ENCODE data around the gene USP2. TPM values are rescaled to one million over a fixed set of nuclear protein-coding genes. Genes with fewer than 3 reads are reported as not detected.
A peak's percentile ranks its signal among the peaks of the same experiment; 100 is the strongest.

USP2 gene
- total RNA-seq, 4 donors from 2014 or later: 2.5 to 61.8 (median 32.2) TPM

DNA sequence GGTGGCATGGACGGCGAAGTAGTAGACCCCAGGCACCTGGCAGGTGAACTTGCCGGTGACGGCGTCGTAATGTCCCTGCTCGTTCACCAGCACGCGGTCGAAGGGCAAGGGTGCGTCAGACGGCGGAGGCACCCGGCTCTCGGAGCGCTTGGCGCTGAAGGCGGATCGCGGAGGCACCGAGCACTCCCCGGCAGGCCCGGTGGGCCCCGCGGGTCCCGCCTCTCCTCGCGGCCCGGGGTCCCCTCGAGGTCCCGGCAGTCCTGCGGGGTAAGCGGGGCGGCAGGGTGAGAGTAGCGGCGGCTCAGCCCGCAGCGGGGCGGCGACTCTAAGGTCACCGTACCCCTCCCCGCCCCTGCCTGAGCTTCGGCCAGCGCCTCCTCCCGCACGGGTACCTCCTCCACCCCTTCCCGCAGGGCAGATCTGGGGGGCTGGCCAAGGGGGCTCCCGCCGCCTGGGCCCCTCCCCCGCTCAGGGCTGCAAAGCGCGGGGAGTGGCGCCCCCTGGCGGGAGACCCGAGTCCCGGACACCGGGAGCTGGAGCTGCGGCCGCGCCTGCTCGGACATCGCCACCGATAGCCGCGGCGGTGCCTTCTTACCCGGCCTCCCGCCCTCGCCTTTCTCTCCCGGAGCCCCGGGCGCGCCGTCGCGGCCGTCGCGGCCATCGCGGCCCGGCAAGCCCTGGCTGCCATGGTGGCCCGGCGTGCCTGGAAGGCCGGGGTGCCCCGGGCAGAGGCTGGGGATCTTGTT is 41.7 kb downstream of the USP2 start:
- Histone ChIP-seq H3K27me3 (peaks cover 0 to 5% of the 10 kb centered on the region in 2 donors), H3K4me3 (peak overlapping the region; percentile 36 to 59 (median 48)), H3K4me1 (peaks cover 3 to 69% (median 22%) of the 10 kb centered on the region in 4 donors), H3K36me3 (no peaks in the 10 kb centered on the region), H3K9me3 (no peaks in the 10 kb centered on the region), H3K27ac (peak overlapping the region; percentile 63 to 90 (median 74))
- peak in 2 of 3 donors; percentile 73 to 81 for DNase-seq
- peak in 1 of 2 donors; percentile 13 for TF ChIP-seq POLR2A (IDR thresholded peaks at IDR 0.05)
- TF ChIP-seq, protein P1, sequence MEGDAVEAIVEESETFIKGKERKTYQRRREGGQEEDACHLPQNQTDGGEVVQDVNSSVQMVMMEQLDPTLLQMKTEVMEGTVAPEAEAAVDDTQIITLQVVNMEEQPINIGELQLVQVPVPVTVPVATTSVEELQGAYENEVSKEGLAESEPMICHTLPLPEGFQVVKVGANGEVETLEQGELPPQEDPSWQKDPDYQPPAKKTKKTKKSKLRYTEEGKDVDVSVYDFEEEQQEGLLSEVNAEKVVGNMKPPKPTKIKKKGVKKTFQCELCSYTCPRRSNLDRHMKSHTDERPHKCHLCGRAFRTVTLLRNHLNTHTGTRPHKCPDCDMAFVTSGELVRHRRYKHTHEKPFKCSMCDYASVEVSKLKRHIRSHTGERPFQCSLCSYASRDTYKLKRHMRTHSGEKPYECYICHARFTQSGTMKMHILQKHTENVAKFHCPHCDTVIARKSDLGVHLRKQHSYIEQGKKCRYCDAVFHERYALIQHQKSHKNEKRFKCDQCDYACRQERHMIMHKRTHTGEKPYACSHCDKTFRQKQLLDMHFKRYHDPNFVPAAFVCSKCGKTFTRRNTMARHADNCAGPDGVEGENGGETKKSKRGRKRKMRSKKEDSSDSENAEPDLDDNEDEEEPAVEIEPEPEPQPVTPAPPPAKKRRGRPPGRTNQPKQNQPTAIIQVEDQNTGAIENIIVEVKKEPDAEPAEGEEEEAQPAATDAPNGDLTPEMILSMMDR (IDR thresholded peaks at IDR 0.05): peak in 5 of 6 experiments; percentile 45 to 88 (median 80)

DNA sequence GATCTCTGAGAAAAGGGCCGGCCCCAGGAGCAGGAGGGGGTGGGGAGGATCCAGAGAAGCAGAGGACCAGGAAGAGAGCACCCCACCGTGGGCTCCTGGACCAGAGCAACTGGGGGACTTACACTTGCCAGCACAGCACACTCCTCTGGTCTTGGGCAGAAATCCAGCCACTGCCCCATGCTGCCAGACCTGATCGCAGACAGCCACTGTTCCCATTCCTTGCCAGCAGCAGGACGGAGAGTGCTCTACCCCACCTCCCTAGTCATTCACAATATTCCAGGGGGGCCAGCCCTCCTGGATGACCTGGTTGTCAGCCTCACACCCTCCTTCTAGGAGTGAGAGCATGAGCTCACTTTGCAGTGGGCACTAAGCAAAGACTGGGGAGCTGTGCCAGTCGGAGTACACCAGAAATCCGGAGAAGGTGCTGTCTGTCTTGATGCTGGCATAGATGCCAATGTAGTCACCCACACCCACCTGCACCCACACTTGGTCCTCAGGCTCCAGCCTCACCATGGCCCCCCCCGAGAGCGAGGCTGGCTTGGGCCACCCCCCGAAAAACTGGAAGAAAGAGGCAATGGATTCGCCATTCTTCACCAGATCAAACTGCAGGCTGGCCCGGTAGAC is 42.4 kb downstream of the USP2 start:
- peak in 1 of 3 donors; percentile 46 for DNase-seq
- no peaks in the 10 kb centered on the region for H3K9me3 ChIP-seq
- TF ChIP-seq, protein P1 (IDR thresholded peaks at IDR 0.05): no peak
- TF ChIP-seq POLR2A (IDR thresholded peaks at IDR 0.05): no peak
- H3K27me3 ChIP-seq: peaks cover 0 to 5% of the 10 kb centered on the region in 2 donors
- no peaks in the 10 kb centered on the region for H3K36me3 ChIP-seq
- H3K4me3 ChIP-seq: peak overlapping the region; percentile 36 to 59 (median 48)
- peaks cover 3 to 70% (median 22%) of the 10 kb centered on the region in 4 donors for H3K4me1 ChIP-seq
- H3K27ac ChIP-seq: peak overlapping the region; percentile 63 to 90 (median 74)

DNA sequence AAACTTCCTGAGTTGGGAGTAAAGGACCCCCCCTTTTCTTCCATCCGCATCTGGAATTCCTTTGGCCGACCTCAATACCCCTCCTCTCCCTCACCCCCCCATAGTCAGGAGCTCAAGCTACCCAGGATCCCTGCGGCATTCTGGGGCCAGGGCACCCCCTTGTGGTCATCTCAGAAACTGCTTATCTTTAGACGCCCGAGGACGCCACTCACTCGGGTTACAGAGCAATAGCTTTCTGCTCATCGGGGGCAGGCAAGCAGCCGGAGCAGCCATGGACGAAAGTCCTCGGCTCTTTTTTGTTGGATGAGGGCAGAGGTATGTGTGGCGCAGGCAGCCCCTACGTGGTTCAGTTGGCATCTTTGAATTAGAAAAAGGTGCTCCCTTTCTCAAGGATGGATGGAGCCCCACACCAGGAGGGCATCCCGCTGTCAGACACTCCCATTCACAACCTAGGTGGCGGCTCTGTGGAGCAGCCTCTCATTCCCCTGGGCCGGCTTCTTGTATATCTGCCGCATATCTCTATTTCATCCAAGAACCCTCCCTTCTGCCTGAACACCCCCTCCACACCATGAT is 43.1 kb downstream of the USP2 start:
- H3K4me1 ChIP-seq: peaks cover 3 to 74% (median 22%) of the 10 kb centered on the region in 4 donors
- H3K27ac ChIP-seq: peak overlapping the region in 3 of 4 donors; percentile 0 to 90 (median 78)
- TF ChIP-seq POLR2A (IDR thresholded peaks at IDR 0.05): no peak
- TF ChIP-seq, protein P1 (IDR thresholded peaks at IDR 0.05): peak; percentile 48 to 87 (median 74)
- peak; percentile 50 to 85 (median 75) for DNase-seq
- no peaks in the 10 kb centered on the region for H3K9me3 ChIP-seq
- no peaks in the 10 kb centered on the region for H3K36me3 ChIP-seq
- H3K27me3 ChIP-seq: peaks cover 0 to 5% of the 10 kb centered on the region in 2 donors
- peak overlapping the region in 1 of 4 donors; percentile 54 for H3K4me3 ChIP-seq

DNA sequence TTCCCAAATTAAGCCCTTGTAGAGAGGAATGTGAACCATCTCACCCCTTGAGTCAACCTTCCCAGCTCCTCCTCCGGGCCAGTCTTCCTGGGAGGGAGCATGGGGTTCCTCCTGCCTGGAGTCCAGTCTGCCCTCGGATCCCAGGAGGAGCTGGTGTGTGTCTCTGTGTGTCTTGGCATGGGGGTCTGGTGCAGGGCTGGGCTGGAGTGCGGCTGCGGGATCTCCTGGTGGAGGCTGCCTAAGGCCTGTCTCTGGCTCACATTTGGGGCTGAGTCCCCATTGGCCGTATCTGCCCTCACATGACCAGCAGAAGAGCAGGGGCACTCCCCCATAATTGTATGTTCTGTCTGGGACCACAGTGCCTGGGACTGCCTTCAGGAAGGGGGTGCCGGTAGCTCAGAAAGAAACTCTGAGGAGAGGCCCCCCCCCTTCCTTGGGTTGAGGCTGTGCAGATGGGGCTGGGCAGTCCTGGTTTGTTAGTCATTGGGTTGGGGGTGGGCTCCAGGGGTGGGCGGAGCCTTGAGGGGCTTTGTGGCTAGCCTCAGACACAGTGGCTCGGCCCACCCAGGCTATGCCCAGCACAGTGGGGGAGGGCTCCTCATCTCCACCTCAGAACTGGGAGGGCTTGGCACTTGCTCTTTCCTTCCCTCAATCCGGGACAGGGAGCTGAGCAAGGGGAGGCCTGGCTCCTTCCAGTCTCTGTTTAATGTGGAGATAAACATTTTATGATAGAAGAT is 43.7 kb downstream of the USP2 start:
- Histone ChIP-seq H3K9me3 (no peaks in the 10 kb centered on the region), H3K27me3 (peaks cover 0 to 5% of the 10 kb centered on the region in 2 donors), H3K4me3 (no peak overlapping the region), H3K27ac (peak overlapping the region in 3 of 4 donors; percentile 31 to 90 (median 78)), H3K36me3 (no peaks in the 10 kb centered on the region), H3K4me1 (peaks cover 3 to 74% (median 22%) of the 10 kb centered on the region in 4 donors)
- DNase-seq: peak in 1 of 3 donors; percentile 49
- TF ChIP-seq, protein P1 (IDR thresholded peaks at IDR 0.05): no peak
